ENCODE measurements around the gene KCNH8. TPM values are rescaled to one million over a fixed set of nuclear protein-coding genes. Genes with fewer than 3 reads are reported as not detected.
A peak's percentile ranks its signal among the peaks of the same experiment; 100 is the strongest.

Gene KCNH8
- total RNA-seq, 1 experiment from 2014 or later, result not detected

- no peak for DNase-seq (ENCODE audit: low spot score)
These were observed 328.0 kb downstream of the KCNH8 start for GRCh38 chr3:19476281-19476680.

GRCh38 chr3:19485267-19485666 is 337.0 kb downstream of the KCNH8 start:
- no peak for DNase-seq (ENCODE audit: low spot score)

GRCh38 chr3:19487386-19487785 is 339.1 kb downstream of the KCNH8 start:
- DNase-seq (ENCODE audit: low spot score), result no peak

- no peak for DNase-seq (ENCODE audit: low spot score)
These were observed 340.6 kb downstream of the KCNH8 start for GRCh38 chr3:19488939-19489338.

- DNase-seq (ENCODE audit: low spot score), result peak; percentile 60
These were observed 341.6 kb downstream of the KCNH8 start for GRCh38 chr3:19489936-19490335.

GRCh38 chr3:19506171-19506570 is 357.9 kb downstream of the KCNH8 start:
- DNase-seq (ENCODE audit: low spot score), result no peak

GRCh38 chr3:19522305-19522704 is 374.0 kb downstream of the KCNH8 start:
- no peak for DNase-seq (ENCODE audit: low spot score)

GRCh38 chr3:19526071-19526470 is 377.8 kb downstream of the KCNH8 start:
- DNase-seq (ENCODE audit: low spot score), result no peak

GRCh38 chr3:19527746-19528145 is 379.4 kb downstream of the KCNH8 start:
- DNase-seq (ENCODE audit: low spot score), result no peak

GRCh38 chr3:19531426-19531825 is 383.1 kb downstream of the KCNH8 start:
- no peak for DNase-seq (ENCODE audit: low spot score)

- no peak for DNase-seq (ENCODE audit: low spot score)
These were observed 391.4 kb downstream of the KCNH8 start for GRCh38 chr3:19539518-19540392.

- no peak for DNase-seq (ENCODE audit: low spot score)
These were observed 392.2 kb downstream of the KCNH8 start for GRCh38 chr3:19540464-19540863.

GRCh38 chr3:19541284-19541683 is 393.0 kb downstream of the KCNH8 start:
- no peak for DNase-seq (ENCODE audit: low spot score)

- DNase-seq (ENCODE audit: low spot score), result peak; percentile 18
These were observed 395.0 kb downstream of the KCNH8 start for GRCh38 chr3:19543212-19543841.

GRCh38 chr3:19547665-19548464 is 399.6 kb downstream of the KCNH8 start:
- no peak for DNase-seq (ENCODE audit: low spot score)

- no peak for DNase-seq (ENCODE audit: low spot score)
These were observed 411.6 kb downstream of the KCNH8 start for GRCh38 chr3:19559724-19560442.

- DNase-seq (ENCODE audit: low spot score), result no peak
These were observed 425.3 kb downstream of the KCNH8 start for GRCh38 chr3:19573644-19574043.

GRCh38 chr3:19574268-19574667 is 426.0 kb downstream of the KCNH8 start:
- no peak for DNase-seq (ENCODE audit: low spot score)

GRCh38 chr3:19576343-19576742 is 428.0 kb downstream of the KCNH8 start:
- no peak for DNase-seq (ENCODE audit: low spot score)

All from A172 (cell line).